Neural progenitor cell (in vitro differentiated cells): Measurements from ENCODE around the gene LRFN2. TPM values are rescaled to one million over a fixed set of nuclear protein-coding genes. Genes with fewer than 3 reads are reported as not detected.

Experiments used
- DNase-seq: peaks from one replicate; pipeline ENCODE4 v3.0.0-alpha.2; 2016; ENCODE audit warnings: low spot score
- H2AFZ ChIP-seq: fragments of 200-600 bp; sonication (generic); replicated peaks from 2 replicates; pipeline ENCODE4 v1.6.1; 2016; ENCODE audit warnings: antibody characterized with exemption
- H3F3A ChIP-seq: fragments of 200-600 bp; sonication (generic); 2 replicates; pipeline ENCODE4 v1.6.1; 2016; ENCODE audit warnings: antibody characterized with exemption, low read depth
- H3K27ac ChIP-seq: fragments of 200-600 bp; sonication (generic); 2 replicates; pipeline ENCODE4 v1.5.1; 2016; ENCODE audit warnings: mild to moderate bottlenecking
- H3K27me3 ChIP-seq: fragments of 200-600 bp; sonication (generic); 2 replicates; pipeline ENCODE4 v1.6.1; 2016; ENCODE audit warnings: mild to moderate bottlenecking, moderate library complexity
- H3K36me3 ChIP-seq: fragments of 200-600 bp; sonication (generic); 2 replicates; pipeline ENCODE4 v1.5.1; 2016
- H3K4me1 ChIP-seq: fragments of 200-600 bp; sonication (generic); 2 replicates; pipeline ENCODE4 v1.6.1; 2016; ENCODE audit warnings: mixed run types
- H3K4me2 ChIP-seq: fragments of 200-600 bp; sonication (generic); 2 replicates; pipeline ENCODE4 v1.6.1; 2016
- H3K4me3 ChIP-seq: fragments of 200-600 bp; sonication (generic); 2 replicates; pipeline ENCODE4 v1.5.1; 2016
- H3K79me2 ChIP-seq: fragments of 200-600 bp; sonication (generic); 2 replicates; pipeline ENCODE4 v1.6.1; 2016; ENCODE audit warnings: low read depth
- H3K9ac ChIP-seq: fragments of 200-600 bp; sonication (generic); 2 replicates; pipeline ENCODE4 v1.6.1; 2016
- H3K9me3 ChIP-seq: fragments of 200-600 bp; sonication (generic); 2 replicates; pipeline ENCODE4 v1.5.1; 2016; ENCODE audit warnings: low read depth
- H4K20me1 ChIP-seq: fragments of 200-600 bp; sonication (generic); 2 replicates; pipeline ENCODE4 v1.6.1; 2016; ENCODE audit warnings: low read depth
- H3K27ac Mint-ChIP-seq: 3 replicates; pipeline ENCODE4 v1.8.0; 2021; ENCODE audit warnings: mixed read lengths
- H3K27me3 Mint-ChIP-seq: 2 replicates; pipeline ENCODE4 v1.8.0; 2022; ENCODE audit warnings: low read depth, mild to moderate bottlenecking, inconsistent platforms, moderate library complexity, mixed read lengths; ENCODE audit not compliant: insufficient read depth
- H3K36me3 Mint-ChIP-seq: 3 replicates; pipeline ENCODE4 v1.8.0; 2021; ENCODE audit warnings: mixed read lengths
- H3K4me1 Mint-ChIP-seq: 3 replicates; pipeline ENCODE4 v1.8.0; 2021; ENCODE audit warnings: mixed read lengths
- H3K4me3 Mint-ChIP-seq: 3 replicates; pipeline ENCODE4 v1.8.0; 2021; ENCODE audit warnings: mild to moderate bottlenecking, moderate library complexity, mixed read lengths
- H3K9me3 Mint-ChIP-seq: 3 replicates; pipeline ENCODE4 v1.8.0; 2020; ENCODE audit warnings: mixed read lengths
- CTCF ChIP-seq: fragments of 200-600 bp; sonication (generic); IDR thresholded peaks from 2 replicates; pipeline ENCODE4 v1.5.1; 2017; ENCODE audit warnings: antibody characterized with exemption, mild to moderate bottlenecking
- EZH2 ChIP-seq: fragments of 200-600 bp; sonication (generic); IDR thresholded peaks from 2 replicates; pipeline ENCODE4 v1.6.1; 2017; ENCODE audit warnings: antibody characterized with exemption, mild to moderate bottlenecking, moderate library complexity
- EZH2phosphoT487 ChIP-seq: fragments of 200-600 bp; sonication (generic); IDR thresholded peaks from 2 replicates; pipeline ENCODE4 v1.6.1; 2017; ENCODE audit warnings: antibody characterized with exemption
- total RNA-seq: library from RNA; depleted of rRNA; stranded (reverse); fragments of >200 nt; gene quantifications from 2 replicates; pipeline ENCODE4 v1.2.3, GENCODE V29; 2015; ENCODE audit warnings: low replicate concordance

Gene LRFN2
- total RNA-seq, 1 donor from 2014 or later: not detected

- TF ChIP-seq EZH2phosphoT487: no peak
- TF ChIP-seq CTCF: no peak
- no peak for TF ChIP-seq EZH2
- peaks cover 8% of the 10 kb centered on the region for H3K4me1 Mint-ChIP-seq
- no peak overlapping the region for H3K4me3 Mint-ChIP-seq
- no peaks in the 10 kb centered on the region for H3K4me1 ChIP-seq
- H3K9me3 ChIP-seq: no peaks in the 10 kb centered on the region
- H3K27me3 Mint-ChIP-seq: no peaks in the 10 kb centered on the region
- H4K20me1 ChIP-seq: no peaks in the 10 kb centered on the region
- no peak overlapping the region for H3K27ac ChIP-seq
- H3K9ac ChIP-seq: no peak overlapping the region
- no peaks in the 10 kb centered on the region for H3K9me3 Mint-ChIP-seq
- H2AFZ ChIP-seq: no peak overlapping the region
- no peak overlapping the region for H3K27ac Mint-ChIP-seq
- no peaks in the 10 kb centered on the region for H3F3A ChIP-seq
- H3K4me2 ChIP-seq: no peak overlapping the region
- DNase-seq: no peak
- H3K36me3 Mint-ChIP-seq: no peaks in the 10 kb centered on the region
- no peak overlapping the region for H3K4me3 ChIP-seq
- H3K27me3 ChIP-seq: no peaks in the 10 kb centered on the region
- H3K79me2 ChIP-seq: no peaks in the 10 kb centered on the region
- no peaks in the 10 kb centered on the region for H3K36me3 ChIP-seq
Measured at GRCh38 chr6:40573221-40573620, 13.9 kb downstream of the LRFN2 start.

- no peaks in the 10 kb centered on the region for H3K9me3 ChIP-seq
- H3F3A ChIP-seq: no peaks in the 10 kb centered on the region
- H3K27ac Mint-ChIP-seq: no peak overlapping the region
- H3K9ac ChIP-seq: no peak overlapping the region
- H2AFZ ChIP-seq: no peak overlapping the region
- no peak for TF ChIP-seq EZH2phosphoT487
- no peak for TF ChIP-seq EZH2
- no peak for TF ChIP-seq CTCF
- H3K9me3 Mint-ChIP-seq: peaks cover 4% of the 10 kb centered on the region
- no peaks in the 10 kb centered on the region for H3K36me3 Mint-ChIP-seq
- H3K4me1 Mint-ChIP-seq: peaks cover 8% of the 10 kb centered on the region
- no peak overlapping the region for H3K4me2 ChIP-seq
- H3K27me3 Mint-ChIP-seq: no peaks in the 10 kb centered on the region
- peak overlapping the region; percentile 16 for H3K4me3 Mint-ChIP-seq
- H3K27ac ChIP-seq: no peak overlapping the region
- no peaks in the 10 kb centered on the region for H3K27me3 ChIP-seq
- H3K36me3 ChIP-seq: no peaks in the 10 kb centered on the region
- no peaks in the 10 kb centered on the region for H4K20me1 ChIP-seq
- no peak overlapping the region for H3K4me3 ChIP-seq
- H3K4me1 ChIP-seq: no peaks in the 10 kb centered on the region
- no peak for DNase-seq
- no peaks in the 10 kb centered on the region for H3K79me2 ChIP-seq
Measured at GRCh38 chr6:40569162-40569910, 17.8 kb downstream of the LRFN2 start.

GRCh38 chr6:40568062-40568708, 19.0 kb downstream of the LRFN2 start:
- peaks cover 9% of the 10 kb centered on the region for H3K4me1 Mint-ChIP-seq
- no peaks in the 10 kb centered on the region for H4K20me1 ChIP-seq
- H3K9ac ChIP-seq: no peak overlapping the region
- no peak overlapping the region for H3K27ac Mint-ChIP-seq
- no peaks in the 10 kb centered on the region for H3F3A ChIP-seq
- peaks cover 4% of the 10 kb centered on the region for H3K9me3 Mint-ChIP-seq
- no peaks in the 10 kb centered on the region for H3K36me3 ChIP-seq
- no peak overlapping the region for H2AFZ ChIP-seq
- H3K4me1 ChIP-seq: no peaks in the 10 kb centered on the region
- DNase-seq: no peak
- H3K79me2 ChIP-seq: no peaks in the 10 kb centered on the region
- TF ChIP-seq EZH2 (no peak), CTCF (no peak), EZH2phosphoT487 (no peak)
- no peaks in the 10 kb centered on the region for H3K27me3 ChIP-seq
- no peak overlapping the region for H3K4me2 ChIP-seq
- H3K36me3 Mint-ChIP-seq: no peaks in the 10 kb centered on the region
- no peak overlapping the region for H3K4me3 Mint-ChIP-seq
- H3K27ac ChIP-seq: no peak overlapping the region
- H3K4me3 ChIP-seq: no peak overlapping the region
- H3K9me3 ChIP-seq: no peaks in the 10 kb centered on the region
- peaks cover under 1% of the 10 kb centered on the region for H3K27me3 Mint-ChIP-seq
